NB4 (cell line): Measurements from ENCODE around the gene FSTL4.

ENCODE experiments used
- DNase-seq: peaks from one replicate; pipeline ENCODE4 v3.0.0; 2010; ENCODE audit warnings: low read depth
- H3K4me3 ChIP-seq: one replicate; pipeline ENCODE4 v1.5.1; 2011; ENCODE audit warnings: mild to moderate bottlenecking, low read depth, low read length, moderate library complexity
- MYC ChIP-seq: IDR thresholded peaks from 2 replicates; pipeline ENCODE4 v1.6.1; 2011; ENCODE audit warnings: low read depth, low read length
- POLR2A ChIP-seq: IDR thresholded peaks from 2 replicates; pipeline ENCODE4 v1.6.1; 2011; ENCODE audit warnings: mild to moderate bottlenecking; ENCODE audit not compliant: insufficient read length; ENCODE audit errors: extremely low read depth
- TF ChIP-seq, protein P1 (sequence below): IDR thresholded peaks from one replicate; pipeline ENCODE4 v1.5.1; 2012; ENCODE audit warnings: low read depth, low read length
- TF ChIP-seq, protein P2 (sequence below): IDR thresholded peaks from 2 replicates; pipeline ENCODE4 v1.6.1; 2011; ENCODE audit warnings: low read depth, low read length

Gene FSTL4

DNA sequence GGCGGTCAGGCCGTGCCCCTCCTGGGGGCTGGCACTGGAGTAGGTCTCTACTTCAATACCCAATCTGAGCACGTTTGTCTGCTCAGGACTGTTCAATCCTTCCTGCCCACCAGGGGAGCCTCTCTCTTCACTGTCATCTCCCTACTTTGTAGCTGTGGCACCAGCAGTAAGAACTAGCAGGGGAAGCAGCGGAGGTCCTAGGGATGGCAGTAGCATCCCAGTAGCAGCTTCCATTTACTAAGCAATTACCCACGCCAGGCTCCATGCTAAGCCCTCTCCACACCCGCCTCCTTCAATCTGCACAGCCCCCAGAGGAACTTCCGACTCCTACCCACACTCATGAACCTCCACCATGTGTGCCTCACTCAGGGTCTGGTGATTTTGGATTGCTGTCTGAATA lies 31.7 kb downstream of the FSTL4 start:
- no peak overlapping the region for H3K4me3 ChIP-seq
- TF ChIP-seq, protein P1, sequence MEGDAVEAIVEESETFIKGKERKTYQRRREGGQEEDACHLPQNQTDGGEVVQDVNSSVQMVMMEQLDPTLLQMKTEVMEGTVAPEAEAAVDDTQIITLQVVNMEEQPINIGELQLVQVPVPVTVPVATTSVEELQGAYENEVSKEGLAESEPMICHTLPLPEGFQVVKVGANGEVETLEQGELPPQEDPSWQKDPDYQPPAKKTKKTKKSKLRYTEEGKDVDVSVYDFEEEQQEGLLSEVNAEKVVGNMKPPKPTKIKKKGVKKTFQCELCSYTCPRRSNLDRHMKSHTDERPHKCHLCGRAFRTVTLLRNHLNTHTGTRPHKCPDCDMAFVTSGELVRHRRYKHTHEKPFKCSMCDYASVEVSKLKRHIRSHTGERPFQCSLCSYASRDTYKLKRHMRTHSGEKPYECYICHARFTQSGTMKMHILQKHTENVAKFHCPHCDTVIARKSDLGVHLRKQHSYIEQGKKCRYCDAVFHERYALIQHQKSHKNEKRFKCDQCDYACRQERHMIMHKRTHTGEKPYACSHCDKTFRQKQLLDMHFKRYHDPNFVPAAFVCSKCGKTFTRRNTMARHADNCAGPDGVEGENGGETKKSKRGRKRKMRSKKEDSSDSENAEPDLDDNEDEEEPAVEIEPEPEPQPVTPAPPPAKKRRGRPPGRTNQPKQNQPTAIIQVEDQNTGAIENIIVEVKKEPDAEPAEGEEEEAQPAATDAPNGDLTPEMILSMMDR, result no peak
- no peak for TF ChIP-seq POLR2A
- TF ChIP-seq, protein P2, sequence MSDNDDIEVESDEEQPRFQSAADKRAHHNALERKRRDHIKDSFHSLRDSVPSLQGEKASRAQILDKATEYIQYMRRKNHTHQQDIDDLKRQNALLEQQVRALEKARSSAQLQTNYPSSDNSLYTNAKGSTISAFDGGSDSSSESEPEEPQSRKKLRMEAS, result no peak
- DNase-seq, result no peak

DNA sequence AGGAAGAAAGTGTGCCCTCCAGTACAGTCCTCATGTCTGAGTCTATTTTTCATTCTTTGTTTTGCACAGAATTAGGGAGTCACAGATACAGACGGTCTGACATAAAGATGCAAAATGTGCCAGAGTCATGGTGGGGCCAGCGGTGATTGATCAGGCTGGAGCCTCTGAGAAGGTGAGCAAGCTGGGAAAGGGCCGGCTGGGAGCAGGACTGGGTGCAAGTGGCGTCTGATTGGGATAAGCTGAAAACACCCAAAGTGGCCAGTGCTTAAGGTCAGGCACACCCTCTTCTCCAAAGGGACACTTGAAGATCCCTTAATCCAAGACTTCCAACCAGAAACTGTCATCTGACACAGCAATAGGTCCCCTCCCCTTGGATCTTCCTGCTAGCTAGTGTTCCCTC lies 32.6 kb downstream of the FSTL4 start:
- no peak for TF ChIP-seq MYC
- TF ChIP-seq, protein P2, result no peak
- TF ChIP-seq POLR2A, result no peak
- TF ChIP-seq, protein P1, result no peak
- no peak for DNase-seq
- H3K4me3 ChIP-seq, result no peak overlapping the region

DNA sequence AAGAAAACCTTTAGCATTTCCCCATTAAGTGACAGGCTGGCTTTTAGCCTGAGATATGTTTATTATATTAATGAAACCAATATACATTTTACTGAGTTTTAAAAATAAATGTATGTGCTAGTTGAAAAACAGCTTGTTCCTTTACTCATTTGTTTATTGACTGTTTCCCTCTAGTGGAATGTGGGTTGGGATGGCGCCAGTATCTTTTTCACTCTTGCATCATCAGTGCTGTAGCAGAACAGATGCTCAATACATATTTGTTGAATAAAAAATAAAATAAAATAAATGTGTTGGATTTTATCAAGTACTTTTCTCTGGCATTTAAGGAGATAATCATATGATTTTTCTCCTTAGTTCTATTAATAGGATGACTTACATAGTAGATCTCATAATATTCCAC lies 43.0 kb downstream of the FSTL4 start:
- no peak for TF ChIP-seq MYC
- TF ChIP-seq, protein P2, result no peak
- TF ChIP-seq, protein P1, result no peak
- TF ChIP-seq POLR2A, result no peak
- no peak for DNase-seq
- no peak overlapping the region for H3K4me3 ChIP-seq

DNA sequence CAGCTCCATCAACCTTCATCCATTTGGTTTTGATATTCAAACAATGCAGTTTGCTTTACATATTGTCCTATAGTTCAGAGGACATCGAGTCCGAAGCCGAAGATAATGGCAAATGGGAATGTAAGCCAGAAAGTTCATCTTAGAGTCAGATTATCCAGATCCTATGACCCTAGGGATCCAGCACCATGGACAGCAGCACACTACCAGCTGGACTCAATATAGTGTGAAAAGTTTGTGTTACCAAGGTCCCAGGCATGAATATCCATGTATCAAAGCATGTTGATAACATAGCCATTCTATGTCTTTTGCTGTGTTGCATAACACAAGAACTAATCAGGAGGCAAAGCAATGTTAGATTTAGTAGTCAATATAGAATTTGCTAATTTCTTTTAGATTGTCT lies 46.3 kb downstream of the FSTL4 start:
- TF ChIP-seq, protein P2, result no peak
- TF ChIP-seq MYC, result no peak
- no peak overlapping the region for H3K4me3 ChIP-seq
- DNase-seq, result peak; percentile 28

DNA sequence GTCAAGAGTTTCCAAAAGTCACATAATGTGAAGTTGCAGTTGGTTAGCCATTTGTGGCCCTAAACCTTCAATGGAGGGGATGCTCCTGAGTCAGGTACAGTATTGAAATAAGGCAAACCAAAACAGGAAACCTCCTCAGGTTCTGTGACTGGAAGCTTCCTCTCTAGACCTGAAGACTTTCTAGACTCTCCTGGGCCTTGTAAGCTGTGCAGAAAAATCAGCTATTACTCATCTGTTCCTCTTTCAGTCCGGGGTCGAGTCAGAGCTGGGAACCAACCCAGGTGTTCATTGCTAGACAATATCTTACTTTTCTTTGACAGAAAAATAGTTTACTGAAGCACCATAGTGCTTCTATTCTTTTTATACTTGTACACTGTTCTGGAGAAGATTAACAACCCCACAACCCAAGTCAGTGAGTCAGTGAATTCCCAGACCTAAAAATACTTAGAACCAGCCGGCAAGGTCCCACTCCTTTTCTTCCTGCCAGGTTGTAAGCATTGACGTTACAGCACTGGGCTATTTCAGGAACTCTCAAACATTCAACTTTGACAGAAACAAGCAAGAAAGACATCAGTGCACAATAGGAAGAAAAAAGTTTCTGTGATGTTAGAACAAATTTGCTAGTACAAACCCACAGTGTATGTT lies 47.3 kb downstream of the FSTL4 start:
- H3K4me3 ChIP-seq, result no peak overlapping the region
- TF ChIP-seq POLR2A (no peak), MYC (no peak)
- TF ChIP-seq, protein P1, result no peak
- TF ChIP-seq, protein P2, result no peak
- no peak for DNase-seq

DNA sequence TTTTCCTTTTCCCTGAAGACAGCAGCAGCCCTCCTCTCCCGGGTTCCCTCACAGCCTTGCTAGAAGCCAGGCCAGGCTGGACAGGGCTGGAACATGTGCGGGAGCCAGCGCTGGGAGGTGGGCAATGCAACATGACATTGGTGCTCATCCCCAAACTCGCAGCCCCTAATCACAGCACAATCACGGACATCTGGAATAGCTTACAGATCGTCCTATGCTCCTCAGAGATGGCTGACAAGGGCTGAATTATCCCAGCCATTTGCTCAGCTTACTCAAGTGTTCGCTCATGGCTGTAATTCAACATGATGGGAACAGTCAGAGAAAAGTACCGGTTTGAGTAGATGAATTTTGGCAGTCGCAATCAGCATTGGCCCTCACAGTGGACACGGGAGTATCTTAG lies 49.8 kb downstream of the FSTL4 start:
- TF ChIP-seq, protein P2, result no peak
- TF ChIP-seq POLR2A (no peak), MYC (no peak)
- TF ChIP-seq, protein P1, result no peak
- no peak for DNase-seq
- no peak overlapping the region for H3K4me3 ChIP-seq
